GM20000 (cell line): ENCODE measurements around the gene HIVEP3.

Experiments used
- DNase-seq: peaks from one replicate; pipeline ENCODE4 v3.0.0; 2012; ENCODE audit warnings: low spot score
- CTCF ChIP-seq: IDR thresholded peaks from 2 replicates; pipeline ENCODE4 v1.5.1; 2012; ENCODE audit warnings: mild to moderate bottlenecking, control low read depth; ENCODE audit errors: extremely low read depth, missing control alignments

The HIVEP3 gene

GRCh38 chr1:41473738-41474362 lies 444.9 kb downstream of the HIVEP3 start:
- TF ChIP-seq CTCF = no peak
- DNase-seq = no peak

GRCh38 chr1:41471658-41472057 lies 447.1 kb downstream of the HIVEP3 start:
- no peak for TF ChIP-seq CTCF
- no peak for DNase-seq

- no peak for TF ChIP-seq CTCF
- no peak for DNase-seq
Observed at GRCh38 chr1:41469706-41470105, 449.0 kb downstream of the HIVEP3 start.

- no peak for TF ChIP-seq CTCF
- no peak for DNase-seq
Observed at GRCh38 chr1:41468122-41468762, 450.5 kb downstream of the HIVEP3 start.

- TF ChIP-seq CTCF = no peak
- DNase-seq = no peak
Observed at GRCh38 chr1:41467673-41468072, 451.0 kb downstream of the HIVEP3 start.

- TF ChIP-seq CTCF = no peak
- no peak for DNase-seq
Observed at GRCh38 chr1:41466146-41466545, 452.6 kb downstream of the HIVEP3 start.

- TF ChIP-seq CTCF = no peak
Observed at GRCh38 chr1:41465741-41466140, 453.0 kb downstream of the HIVEP3 start.

More at GRCh38 chr1:41465741-41466140, 453.0 kb downstream of the HIVEP3 start:
- no peak for DNase-seq
